Sigmoid colon (tissue), 4 donors: Measurements from ENCODE around the gene RNF6.

ENCODE experiments used
- EP300 ChIP-seq, 4 donors: sonication (generic); formaldehyde crosslinking; IDR thresholded peaks; one replicate each; pipeline ENCODE4 v1.6.1; 2017; ENCODE audit warnings: antibody characterized with exemption in 4 of 4
- POLR2A ChIP-seq, 2 donors: fragments of 450-650 bp; IDR thresholded peaks; one replicate each; pipeline ENCODE4 v1.6.1; 2016; ENCODE audit warnings: antibody characterized with exemption in 2 of 2, mild to moderate bottlenecking in 2 of 2, moderate library complexity in 2 of 2
- POLR2AphosphoS5 ChIP-seq, 4 donors: sonication (generic); formaldehyde crosslinking; IDR thresholded peaks; one replicate each; pipeline ENCODE4 v1.6.1; 2017; ENCODE audit warnings: antibody characterized with exemption in 4 of 4
- TF ChIP-seq, protein P1 (sequence below), 4 experiments: fragments of 450-650 bp in 3 of 4; fragments of 200-600 bp in 1 of 4; IDR thresholded peaks; one replicate each; pipeline ENCODE4 v1.5.1; 2016 to 2019; ENCODE audit warnings: antibody characterized with exemption in 4 of 4, mild to moderate bottlenecking in 3 of 4, moderate library complexity in 2 of 4

DNA sequence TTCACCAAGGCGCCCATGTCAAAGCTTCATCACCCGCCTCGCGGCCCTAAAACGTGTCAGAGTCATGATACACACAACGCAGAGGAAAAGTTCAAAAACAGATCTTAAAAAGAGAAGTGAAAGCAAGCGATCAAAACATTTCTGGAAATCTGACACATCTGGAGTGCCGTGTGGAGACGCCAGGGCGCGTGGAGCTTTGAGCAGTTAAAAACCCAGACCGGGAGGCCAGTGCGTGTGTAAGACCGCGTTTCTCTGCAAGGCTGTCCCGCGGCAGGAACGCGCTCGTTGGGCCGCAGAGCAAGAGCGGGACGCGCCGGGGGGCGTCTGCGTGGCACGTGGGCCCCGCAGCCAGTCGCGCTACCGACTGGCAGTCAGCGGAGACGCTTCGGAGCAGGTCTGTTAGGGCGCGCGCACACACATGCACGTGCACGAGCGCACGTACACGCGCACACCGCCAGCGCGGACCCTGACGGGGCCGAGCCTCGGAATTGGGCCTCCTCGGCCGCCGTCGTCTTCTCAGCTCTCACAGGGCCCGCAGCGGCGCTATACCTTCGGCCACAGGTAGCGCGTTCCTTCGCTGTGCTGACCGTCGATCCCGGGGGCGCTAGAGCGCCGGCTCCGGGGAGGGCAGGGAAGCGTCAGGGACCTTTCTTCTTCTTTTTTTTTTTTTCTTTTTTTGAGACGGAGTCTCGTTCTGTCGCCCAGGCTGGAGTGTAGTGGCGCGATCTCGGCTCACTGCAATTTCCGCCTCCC is 35.8 kb downstream of the RNF6 start:
- TF ChIP-seq POLR2A (IDR thresholded peaks at IDR 0.05) (no peak), EP300 (IDR thresholded peaks at IDR 0.05) (no peak), POLR2AphosphoS5 (IDR thresholded peaks at IDR 0.05) (peak; percentile 41 to 69 (median 66))
- TF ChIP-seq, protein P1, sequence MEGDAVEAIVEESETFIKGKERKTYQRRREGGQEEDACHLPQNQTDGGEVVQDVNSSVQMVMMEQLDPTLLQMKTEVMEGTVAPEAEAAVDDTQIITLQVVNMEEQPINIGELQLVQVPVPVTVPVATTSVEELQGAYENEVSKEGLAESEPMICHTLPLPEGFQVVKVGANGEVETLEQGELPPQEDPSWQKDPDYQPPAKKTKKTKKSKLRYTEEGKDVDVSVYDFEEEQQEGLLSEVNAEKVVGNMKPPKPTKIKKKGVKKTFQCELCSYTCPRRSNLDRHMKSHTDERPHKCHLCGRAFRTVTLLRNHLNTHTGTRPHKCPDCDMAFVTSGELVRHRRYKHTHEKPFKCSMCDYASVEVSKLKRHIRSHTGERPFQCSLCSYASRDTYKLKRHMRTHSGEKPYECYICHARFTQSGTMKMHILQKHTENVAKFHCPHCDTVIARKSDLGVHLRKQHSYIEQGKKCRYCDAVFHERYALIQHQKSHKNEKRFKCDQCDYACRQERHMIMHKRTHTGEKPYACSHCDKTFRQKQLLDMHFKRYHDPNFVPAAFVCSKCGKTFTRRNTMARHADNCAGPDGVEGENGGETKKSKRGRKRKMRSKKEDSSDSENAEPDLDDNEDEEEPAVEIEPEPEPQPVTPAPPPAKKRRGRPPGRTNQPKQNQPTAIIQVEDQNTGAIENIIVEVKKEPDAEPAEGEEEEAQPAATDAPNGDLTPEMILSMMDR (IDR thresholded peaks at IDR 0.05): peak in 2 of 4 experiments; percentile 9 to 27
